HG03571 (cell line): ENCODE results near the gene B3GNT3.

ENCODE experiments used
- ATAC-seq: cut with Tn5 transposase; IDR thresholded peaks from one replicate; pipeline ENCODE4 v1.9.1; 2021; ENCODE audit not compliant: unreplicated experiment

The B3GNT3 gene

DNA sequence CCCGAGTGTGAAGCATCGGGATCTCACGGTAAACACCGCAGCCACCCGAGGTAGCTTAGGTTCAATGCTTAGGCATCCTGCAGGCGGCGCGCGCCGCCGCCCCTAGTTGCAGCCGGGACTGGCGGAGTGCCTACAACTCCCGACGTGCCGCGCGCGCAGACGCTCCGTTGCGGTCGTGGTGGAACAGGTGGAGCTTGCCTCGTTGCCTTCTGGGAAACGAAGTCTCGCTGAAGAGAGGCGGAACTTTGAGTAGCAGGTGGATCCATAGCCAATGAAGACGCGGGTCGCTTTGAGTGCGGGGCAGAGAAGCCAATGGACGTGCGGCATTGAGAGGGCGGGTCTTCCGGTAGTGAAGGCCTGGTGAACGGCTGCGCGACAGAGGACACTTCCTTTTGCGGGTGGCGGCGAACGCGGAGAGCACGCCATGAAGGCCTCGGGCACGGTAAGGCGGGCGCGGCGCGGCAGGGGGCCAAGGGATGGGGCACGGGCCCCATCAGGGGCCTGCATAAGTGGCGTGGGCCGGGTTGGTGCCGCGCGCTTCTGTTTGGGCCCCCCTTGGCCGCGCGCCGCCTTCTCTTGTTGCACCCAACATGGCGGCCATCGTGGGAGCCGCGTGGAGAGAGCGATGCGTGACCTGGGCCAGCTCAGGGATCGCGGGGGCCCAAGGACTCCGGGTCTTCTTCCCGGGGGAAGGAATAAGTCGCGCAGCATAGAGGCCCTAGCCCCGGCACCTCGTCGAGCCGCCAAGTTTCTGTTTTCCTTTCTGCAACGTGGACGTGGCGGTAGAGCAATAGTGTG is 64.8 kb downstream of the B3GNT3 start, which contains the start of gene RPL18A:
RPL18A (plus strand) TSS at position 378 of the 798 bp plus-strand sequence; CDS start at position 425, 47 bp downstream.
- peak; percentile 79 for ATAC-seq

DNA sequence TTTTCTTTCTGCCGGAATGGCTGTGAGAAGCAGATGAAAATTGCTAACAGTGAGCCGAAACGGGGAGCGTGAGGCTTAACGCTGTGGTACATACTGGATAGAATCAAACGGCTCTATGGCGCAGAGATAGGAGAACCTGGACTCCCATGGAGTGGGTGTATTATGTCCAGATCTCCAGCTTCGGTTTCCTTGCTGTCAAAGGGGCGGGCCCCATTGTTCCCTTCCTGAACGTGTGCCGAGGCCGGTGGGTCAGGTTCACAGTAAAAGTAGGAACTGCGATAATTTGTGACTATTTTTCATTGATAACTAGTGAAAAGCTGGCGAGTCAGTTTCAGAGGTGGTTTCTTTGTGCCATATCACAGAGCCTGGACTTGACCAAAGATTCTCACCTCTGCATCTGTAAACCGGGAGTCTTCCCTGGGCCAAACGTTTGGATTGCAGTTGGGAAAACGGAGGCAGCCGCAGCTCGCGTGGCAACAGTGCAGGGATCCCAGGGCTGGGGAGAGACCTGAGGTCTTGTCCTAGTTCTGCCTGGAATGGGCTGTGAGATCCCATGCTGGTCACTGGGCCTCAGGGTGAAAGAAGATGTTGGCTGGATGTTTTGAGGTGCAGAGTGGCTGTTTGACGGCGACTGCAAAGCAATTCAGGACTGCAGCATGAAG is 65.5 kb downstream of the B3GNT3 start:
- no peak for ATAC-seq

DNA sequence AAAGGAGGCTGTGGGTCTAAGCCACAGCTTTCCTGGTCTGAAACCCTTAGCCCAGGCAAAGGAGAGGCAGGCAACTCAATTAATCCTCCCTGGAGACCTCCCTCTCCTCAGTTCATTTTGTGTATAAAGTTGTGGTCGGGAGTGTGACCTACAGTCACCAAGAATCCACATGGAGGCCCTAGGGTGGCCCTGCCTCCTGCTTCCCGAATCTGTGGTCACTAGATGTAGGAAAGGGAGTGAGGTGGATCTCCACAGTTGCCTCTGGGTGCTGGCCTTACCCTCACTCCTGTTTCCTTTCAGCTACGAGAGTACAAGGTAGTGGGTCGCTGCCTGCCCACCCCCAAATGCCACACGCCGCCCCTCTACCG is 66.0 kb downstream of the B3GNT3 start:
- no peak for ATAC-seq

DNA sequence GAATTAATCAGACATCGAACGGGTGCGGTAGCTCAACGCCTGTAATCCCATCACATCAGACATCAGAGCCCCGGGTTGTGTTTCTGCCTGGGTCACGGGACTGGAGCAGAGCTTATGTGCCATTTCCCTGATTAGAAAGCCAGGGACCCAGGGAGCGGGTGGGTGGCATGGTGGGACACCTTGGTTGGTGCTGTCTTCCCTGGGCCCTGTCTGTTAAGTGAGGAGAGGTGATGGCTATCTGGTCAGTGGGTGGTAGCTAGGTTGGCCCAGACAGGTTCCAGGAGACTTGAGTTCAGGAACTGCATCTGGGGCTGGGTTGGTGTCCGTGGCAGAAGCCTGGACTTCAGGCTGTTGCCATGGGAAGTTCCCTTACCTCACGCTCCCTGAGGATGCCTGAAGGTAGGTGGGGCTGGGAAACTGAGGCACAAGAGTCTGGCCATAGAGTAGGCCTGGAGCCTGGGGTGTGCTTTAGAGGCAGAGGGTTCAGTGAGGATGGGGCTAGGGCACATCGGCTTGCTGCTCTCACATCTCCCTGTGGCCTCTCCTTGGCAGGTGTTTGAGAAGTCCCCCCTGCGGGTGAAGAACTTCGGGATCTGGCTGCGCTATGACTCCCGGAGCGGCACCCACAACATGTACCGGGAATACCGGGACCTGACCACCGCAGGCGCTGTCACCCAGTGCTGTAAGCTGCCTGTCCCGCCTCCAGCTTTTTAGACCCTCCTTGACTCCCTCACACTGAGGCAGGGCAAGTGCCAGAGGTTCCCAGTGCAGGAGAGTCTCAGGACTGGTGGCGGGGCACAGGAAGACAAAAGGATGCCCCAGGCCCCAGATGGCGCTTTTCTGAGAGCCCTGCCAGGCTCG is 66.8 kb downstream of the B3GNT3 start:
- ATAC-seq, result no peak

DNA sequence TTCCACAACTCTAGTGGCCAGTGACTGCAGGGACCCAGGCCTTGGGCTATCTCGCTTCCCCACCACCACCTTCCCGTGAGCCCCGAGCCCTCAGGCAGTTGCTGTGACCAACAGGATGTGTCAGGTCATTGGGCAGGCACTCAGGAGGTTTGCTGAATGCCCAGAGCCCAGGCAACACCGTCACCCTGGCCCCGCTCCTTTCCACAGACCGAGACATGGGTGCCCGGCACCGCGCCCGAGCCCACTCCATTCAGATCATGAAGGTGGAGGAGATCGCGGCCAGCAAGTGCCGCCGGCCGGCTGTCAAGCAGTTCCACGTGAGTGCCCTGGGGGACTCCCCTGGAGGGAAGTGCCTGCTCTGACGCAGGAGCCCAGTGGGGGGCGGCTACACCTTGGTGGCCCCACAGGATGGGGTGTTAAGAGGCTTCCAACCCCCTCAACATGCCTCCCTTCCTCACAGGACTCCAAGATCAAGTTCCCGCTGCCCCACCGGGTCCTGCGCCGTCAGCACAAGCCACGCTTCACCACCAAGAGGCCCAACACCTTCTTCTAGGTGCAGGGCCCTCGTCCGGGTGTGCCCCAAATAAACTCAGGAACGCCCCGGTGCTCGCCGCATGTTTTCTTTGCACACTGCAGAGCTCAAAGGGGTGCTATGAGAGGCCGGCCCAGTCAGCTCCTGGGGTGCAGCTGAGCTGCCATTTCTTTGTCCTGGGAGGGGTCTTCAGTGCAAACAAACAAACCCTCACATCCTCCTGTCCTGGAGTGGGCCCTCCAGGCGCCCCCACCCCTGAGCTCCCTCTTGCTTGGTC is 68.0 kb downstream of the B3GNT3 start:
- ATAC-seq, result no peak
